Osteoblast (primary cell): ENCODE results near the gene COL8A1. TPM values are rescaled to one million over a fixed set of nuclear protein-coding genes. Genes with fewer than 3 reads are reported as not detected.

Experiments
- DNase-seq: peaks from one replicate; pipeline ENCODE4 v3.0.0; 2011; ENCODE audit warnings: low spot score, mixed read lengths; ENCODE audit not compliant: insufficient read length; ENCODE audit errors: missing footprints
- H2AFZ ChIP-seq: 2 replicates; pipeline ENCODE4 v1.6.0; 2011; ENCODE audit warnings: mild to moderate bottlenecking, low read length
- H3K27ac ChIP-seq: 2 replicates; pipeline ENCODE4 v1.5.1; 2011; ENCODE audit warnings: mild to moderate bottlenecking, low read depth, low read length, moderate library complexity
- H3K27me3 ChIP-seq: 2 replicates; pipeline ENCODE4 v1.6.0; 2012; ENCODE audit warnings: mild to moderate bottlenecking, control low read depth, inconsistent platforms, low read length, moderate library complexity; ENCODE audit not compliant: insufficient read depth
- H3K36me3 ChIP-seq: 2 replicates; pipeline ENCODE4 v1.5.1; 2011; ENCODE audit warnings: mild to moderate bottlenecking, low read length, control low read depth, moderate library complexity; ENCODE audit not compliant: insufficient read depth
- H3K4me1 ChIP-seq: 2 replicates; pipeline ENCODE4 v1.5.1; 2011; ENCODE audit warnings: mild to moderate bottlenecking, low read length, control low read depth, moderate library complexity; ENCODE audit not compliant: insufficient read depth
- H3K4me2 ChIP-seq: 2 replicates; pipeline ENCODE4 v1.6.0; 2011; ENCODE audit warnings: mild to moderate bottlenecking, low read length; ENCODE audit not compliant: insufficient read depth
- H3K4me3 ChIP-seq: fragments of 200-600 bp; sonication (generic); 3 replicates; pipeline ENCODE4 v1.5.1; 2012; ENCODE audit warnings: mild to moderate bottlenecking, low read length, inconsistent platforms; ENCODE audit not compliant: insufficient read depth
- H3K79me2 ChIP-seq: 2 replicates; pipeline ENCODE4 v1.6.0; 2012; ENCODE audit warnings: mild to moderate bottlenecking, low read length, control low read depth, inconsistent platforms; ENCODE audit not compliant: insufficient read depth
- H3K9me3 ChIP-seq: 2 replicates; pipeline ENCODE4 v1.5.1; 2011; ENCODE audit warnings: low read depth, low read length, control low read depth
- H4K20me1 ChIP-seq: 2 replicates; pipeline ENCODE4 v1.6.0; 2012; ENCODE audit warnings: mild to moderate bottlenecking, low read length, control low read depth; ENCODE audit not compliant: insufficient read depth
- CTCF ChIP-seq: IDR thresholded peaks from 2 replicates; pipeline ENCODE4 v1.5.1; 2011; ENCODE audit warnings: mild to moderate bottlenecking, low read depth, low read length, moderate library complexity; ENCODE audit errors: extremely low read depth
- total RNA-seq: library from RNA; depleted of rRNA; stranded (reverse); fragments of >200 nt; gene quantifications from 2 replicates; pipeline ENCODE4 v1.2.3, GENCODE V29; 2012

Gene COL8A1
- total RNA-seq, 1 donor: 311 TPM

GRCh38 chr3:99716463-99716995 is 78.1 kb downstream of the COL8A1 start:
- Histone ChIP-seq H3K9me3 (no peaks in the 10 kb centered on the region), H2AFZ (no peak overlapping the region), H3K36me3 (peaks cover 17% of the 10 kb centered on the region), H3K27ac (peak overlapping the region; percentile 45), H3K4me2 (no peak overlapping the region), H3K4me3 (no peak overlapping the region), H4K20me1 (peaks cover 12% of the 10 kb centered on the region), H3K79me2 (no peaks in the 10 kb centered on the region), H3K4me1 (peaks cover 56% of the 10 kb centered on the region), H3K27me3 (no peaks in the 10 kb centered on the region)
- no peak for DNase-seq
- TF ChIP-seq CTCF: no peak

- peak overlapping the region; percentile 69 for H3K27ac ChIP-seq
- H2AFZ ChIP-seq: no peak overlapping the region
- H3K4me1 ChIP-seq: peaks cover 22% of the 10 kb centered on the region
- H4K20me1 ChIP-seq: peaks cover 9% of the 10 kb centered on the region
- no peak for TF ChIP-seq CTCF
- H3K4me3 ChIP-seq: no peak overlapping the region
- DNase-seq: no peak
- peak overlapping the region; percentile 8 for H3K4me2 ChIP-seq
- H3K36me3 ChIP-seq: peaks cover 24% of the 10 kb centered on the region
- H3K79me2 ChIP-seq: peaks cover 13% of the 10 kb centered on the region
- H3K27me3 ChIP-seq: no peaks in the 10 kb centered on the region
- no peaks in the 10 kb centered on the region for H3K9me3 ChIP-seq
Measured at GRCh38 chr3:99720985-99721632, 82.7 kb downstream of the COL8A1 start.

DNA sequence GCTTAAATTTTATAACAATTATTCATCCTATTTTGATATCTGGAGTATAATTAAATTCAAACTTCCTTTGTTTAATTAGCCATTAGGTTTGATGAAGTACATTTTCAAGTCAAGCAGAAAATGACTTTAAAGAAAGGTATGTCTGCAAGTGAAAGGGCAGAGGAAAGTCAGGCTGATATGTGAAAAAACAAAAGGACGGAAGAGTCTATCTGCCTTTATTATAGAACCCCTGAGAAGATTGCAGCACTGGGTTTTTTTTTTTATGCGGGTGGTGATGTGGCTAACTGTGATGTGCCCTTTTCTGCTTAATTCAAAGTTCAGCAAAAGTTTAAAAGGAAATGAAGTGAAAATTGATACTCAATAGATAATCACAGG is 83.2 kb downstream of the COL8A1 start:
- Histone ChIP-seq H4K20me1 (peaks cover 9% of the 10 kb centered on the region), H2AFZ (no peak overlapping the region), H3K79me2 (peaks cover 13% of the 10 kb centered on the region), H3K4me2 (peak overlapping the region; percentile 8), H3K27me3 (no peaks in the 10 kb centered on the region), H3K36me3 (peaks cover 19% of the 10 kb centered on the region), H3K27ac (peak overlapping the region; percentile 69), H3K4me1 (peaks cover 18% of the 10 kb centered on the region), H3K4me3 (no peak overlapping the region), H3K9me3 (no peaks in the 10 kb centered on the region)
- no peak for DNase-seq
- no peak for TF ChIP-seq CTCF

- Histone ChIP-seq H3K9me3 (no peaks in the 10 kb centered on the region), H3K27me3 (no peaks in the 10 kb centered on the region), H3K4me3 (no peak overlapping the region), H4K20me1 (peaks cover 9% of the 10 kb centered on the region), H3K4me2 (no peak overlapping the region), H2AFZ (no peak overlapping the region), H3K79me2 (peaks cover 16% of the 10 kb centered on the region), H3K4me1 (peaks cover 16% of the 10 kb centered on the region), H3K27ac (peak overlapping the region; percentile 23), H3K36me3 (peaks cover 19% of the 10 kb centered on the region)
- TF ChIP-seq CTCF: no peak
- DNase-seq: no peak
Measured at GRCh38 chr3:99724276-99724675, 85.9 kb downstream of the COL8A1 start.
